ENCODE results near the gene TPSAB1. TPM values are rescaled to one million over a fixed set of nuclear protein-coding genes. Genes with fewer than 3 reads are reported as not detected.
A peak's percentile ranks its signal among the peaks of the same experiment; 100 is the strongest.

TPSAB1 gene
- total RNA-seq, 1 experiment from 2014 or later = not detected

GRCh38 chr16:1220098-1220728 lies 20.3 kb upstream of the TPSAB1 start:
- peaks cover 4% of the 10 kb centered on the region for H3K4me1 ChIP-seq (ENCODE audit: control insufficient read depth, insufficient read depth, low read length)
- in situ Hi-C loops (cut with HindIII; ENCODE audit: low pct_unique_long_range_greater_than_20kb, low sequenced_read_pairs) (no loop called here), intact Hi-C loops (cut with micrococcal nuclease; ENCODE audit: unreplicated experiment) (no loop called here)
- CTCF ChIA-PET = no interaction called here
- ATAC-seq (no peak), DNase-seq (ENCODE audit: low read depth, low spot score) (no peak)
- H3K27ac ChIP-seq (ENCODE audit: low read length) = no peak overlapping the region
- no peaks in the 10 kb centered on the region for H3K9me3 ChIP-seq (ENCODE audit: control insufficient read depth, insufficient read depth, low read depth, low read length)
- BruUV-seq (replicated peaks) = no TSS peak
- no peaks in the 10 kb centered on the region for H3K36me3 ChIP-seq (ENCODE audit: control insufficient read depth, insufficient read depth, low read length)
- TF ChIP-seq CTCF (IDR thresholded peaks at IDR 0.05) (no peak), REST (IDR thresholded peaks at IDR 0.05; ENCODE audit: insufficient read depth in 1 of 2, low read depth in 2 of 2, low read length in 1 of 2) (no peak), POLR2AphosphoS5 (IDR thresholded peaks at IDR 0.05; ENCODE audit: low read depth, low read length) (no peak), SIN3A (IDR thresholded peaks at IDR 0.05; ENCODE audit: borderline replicate concordance, insufficient read depth, low read depth, low read length) (no peak), TCF7L2 (IDR thresholded peaks at IDR 0.05; ENCODE audit: low read depth, low read length) (no peak)
- POLR2A ChIA-PET = no interaction called here
- no peaks in the 10 kb centered on the region for H3K27me3 ChIP-seq (ENCODE audit: control insufficient read depth, insufficient read depth, low read length)
- no peak overlapping the region for H3K4me3 ChIP-seq (ENCODE audit: low read depth in 2 of 2, low read length in 2 of 2)

GRCh38 chr16:1220841-1221627 lies 19.5 kb upstream of the TPSAB1 start:
- Histone ChIP-seq H3K9me3 (ENCODE audit: control insufficient read depth, insufficient read depth, low read depth, low read length) (no peaks in the 10 kb centered on the region), H3K27me3 (ENCODE audit: control insufficient read depth, insufficient read depth, low read length) (no peaks in the 10 kb centered on the region), H3K4me3 (ENCODE audit: low read depth in 2 of 2, low read length in 2 of 2) (no peak overlapping the region), H3K4me1 (ENCODE audit: control insufficient read depth, insufficient read depth, low read length) (peaks cover 12% of the 10 kb centered on the region), H3K27ac (ENCODE audit: low read length) (no peak overlapping the region), H3K36me3 (ENCODE audit: control insufficient read depth, insufficient read depth, low read length) (no peaks in the 10 kb centered on the region)
- intact Hi-C loops (cut with micrococcal nuclease; ENCODE audit: unreplicated experiment) = no loop called here
- TSS peak; percentile 64 for BruUV-seq (replicated peaks)
- ChIA-PET POLR2A (no interaction called here), CTCF (no interaction called here)
- no peak for DNase-seq (ENCODE audit: low read depth, low spot score)
- in situ Hi-C loops (cut with HindIII; ENCODE audit: low pct_unique_long_range_greater_than_20kb, low sequenced_read_pairs) = no loop called here
- no peak for ATAC-seq
- TF ChIP-seq CTCF (IDR thresholded peaks at IDR 0.05) = no peak
- no peak for TF ChIP-seq POLR2AphosphoS5 (IDR thresholded peaks at IDR 0.05; ENCODE audit: low read depth, low read length)
- TF ChIP-seq SIN3A (IDR thresholded peaks at IDR 0.05; ENCODE audit: borderline replicate concordance, insufficient read depth, low read depth, low read length) = no peak
- no peak for TF ChIP-seq TCF7L2 (IDR thresholded peaks at IDR 0.05; ENCODE audit: low read depth, low read length)
- TF ChIP-seq REST (IDR thresholded peaks at IDR 0.05; ENCODE audit: insufficient read depth in 1 of 2, low read depth in 2 of 2, low read length in 1 of 2) = no peak
